ENCODE measurements around the gene MTERF4.

Gene MTERF4

GRCh38 chr2:241065355-241065803 is 36.7 kb downstream of the MTERF4 start:
- ATAC-seq: no peak
- TF ChIP-seq CSRNP3 (CRISPR knock-in tag; IDR thresholded peaks at IDR 0.05): no peak
- TF ChIP-seq GLIS3 (CRISPR knock-in tag; IDR thresholded peaks at IDR 0.05): no peak
- TF ChIP-seq PATZ1 (CRISPR knock-in tag; IDR thresholded peaks at IDR 0.05; ENCODE audit: borderline replicate concordance): no peak
- TF ChIP-seq SNAI2 (CRISPR knock-in tag; IDR thresholded peaks at IDR 0.05): no peak
- no peak for TF ChIP-seq RARB (CRISPR knock-in tag; IDR thresholded peaks at IDR 0.05)

GRCh38 chr2:241064802-241065354 is 37.2 kb downstream of the MTERF4 start:
- no peak for ATAC-seq
- TF ChIP-seq ARNTL (CRISPR knock-in tag; IDR thresholded peaks at IDR 0.05; ENCODE audit: borderline replicate concordance, low read depth): no peak
- TF ChIP-seq TSHZ2 (CRISPR knock-in tag; IDR thresholded peaks at IDR 0.05): no peak
- TF ChIP-seq ZNF565 (CRISPR knock-in tag; conservative IDR thresholded peaks at IDR 0.05; ENCODE audit: low read depth): no peak
- TF ChIP-seq POU6F1 (CRISPR knock-in tag; IDR thresholded peaks at IDR 0.05; ENCODE audit: borderline replicate concordance, low read depth): no peak
- no peak for TF ChIP-seq PATZ1 (CRISPR knock-in tag; IDR thresholded peaks at IDR 0.05; ENCODE audit: borderline replicate concordance)
- TF ChIP-seq ESRRG (CRISPR knock-in tag; IDR thresholded peaks at IDR 0.05): no peak
- no peak for TF ChIP-seq SNAI2 (CRISPR knock-in tag; IDR thresholded peaks at IDR 0.05)
- TF ChIP-seq TCF4 (CRISPR knock-in tag; IDR thresholded peaks at IDR 0.05; ENCODE audit: borderline replicate concordance): no peak
- TF ChIP-seq TOX (CRISPR knock-in tag; IDR thresholded peaks at IDR 0.05; ENCODE audit: borderline replicate concordance): no peak
- TF ChIP-seq PPARA (CRISPR knock-in tag; IDR thresholded peaks at IDR 0.05; ENCODE audit: borderline replicate concordance): no peak
- TF ChIP-seq CREB5 (CRISPR knock-in tag; IDR thresholded peaks at IDR 0.05; ENCODE audit: low read depth): no peak

- TF ChIP-seq ARNTL (CRISPR knock-in tag; IDR thresholded peaks at IDR 0.05; ENCODE audit: borderline replicate concordance, low read depth) (no peak), PPARA (CRISPR knock-in tag; IDR thresholded peaks at IDR 0.05; ENCODE audit: borderline replicate concordance) (no peak), CSRNP3 (CRISPR knock-in tag; IDR thresholded peaks at IDR 0.05) (no peak), ZFP30 (CRISPR knock-in tag; IDR thresholded peaks at IDR 0.05) (no peak), CSDC2 (CRISPR knock-in tag; IDR thresholded peaks at IDR 0.05) (no peak)
- peak; percentile 55; the same call in 2 of the 3 replicates for ATAC-seq
These were observed 37.9 kb downstream of the MTERF4 start for GRCh38 chr2:241064008-241064801.
